ENCODE measurements around the gene CD99.
"Not testable (repeated sequence)": the region's sequence is repeated elsewhere in the genome, so short reads cannot be mapped to it uniquely, and the experiment has no call there.

Gene CD99

DNA sequence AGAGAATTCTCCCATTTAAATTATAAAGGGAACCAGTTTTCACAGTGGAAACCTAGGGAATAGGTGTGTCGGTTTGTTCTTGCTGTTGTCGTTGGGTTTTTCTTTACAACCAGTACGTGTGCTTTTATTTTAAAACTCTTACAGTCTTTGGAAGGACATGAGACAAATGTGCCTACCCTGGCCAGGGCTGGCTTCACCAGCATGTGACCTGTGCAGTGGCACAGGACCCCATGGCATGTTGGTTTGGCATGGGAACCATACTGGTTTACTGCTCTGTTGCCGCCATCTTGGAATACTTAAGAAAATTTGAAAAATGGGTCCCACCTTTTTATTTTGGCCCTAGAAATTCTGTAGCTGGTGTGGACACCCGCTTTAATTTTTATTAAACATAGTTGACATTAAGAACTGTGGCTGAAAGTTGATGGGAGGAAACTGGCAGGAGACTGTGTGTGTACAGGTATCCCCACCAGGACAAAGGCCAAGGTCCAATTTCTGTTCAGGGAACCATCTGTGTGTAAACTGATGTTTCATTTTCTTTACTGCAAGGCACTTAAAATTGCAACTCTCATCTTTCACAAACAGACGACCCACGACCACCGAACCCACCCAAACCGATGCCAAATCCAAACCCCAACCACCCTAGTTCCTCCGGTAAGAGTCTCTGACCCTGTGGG lies 28.8 kb downstream of the CD99 start:
- no peak for DNase-seq (ENCODE audit: low read depth in 1 of 2, low spot score in 1 of 2)

DNA sequence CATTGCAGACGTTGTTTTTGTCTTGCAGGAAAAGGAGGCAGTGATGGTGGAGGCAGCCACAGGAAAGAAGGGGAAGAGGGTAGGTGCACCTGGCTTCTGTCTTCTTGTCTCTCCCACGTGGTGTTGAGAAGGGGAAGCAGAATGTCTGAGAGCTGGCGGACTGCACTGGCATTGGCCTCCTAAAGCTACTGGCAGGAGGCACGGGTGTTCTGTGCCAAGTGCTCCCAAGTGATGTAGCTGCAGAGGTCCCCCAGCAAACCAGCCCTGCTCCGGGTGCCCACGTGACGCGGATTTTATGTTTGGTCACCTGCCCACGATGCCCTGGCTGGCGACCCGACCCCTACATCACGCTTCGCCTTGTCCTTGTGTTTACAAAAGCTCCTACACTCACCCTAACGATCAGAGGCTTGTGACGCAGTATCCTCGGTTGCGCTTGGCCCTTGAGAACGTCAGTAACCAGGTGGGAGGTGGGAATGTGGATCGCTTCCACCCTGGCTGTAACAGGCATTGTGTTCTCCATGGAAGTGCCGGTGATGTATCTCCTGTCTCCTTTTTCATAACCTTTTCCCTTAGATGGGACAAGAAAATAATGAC lies 32.3 kb downstream of the CD99 start:
- DNase-seq (ENCODE audit: low read depth in 1 of 2, low spot score in 1 of 2): no peak

DNA sequence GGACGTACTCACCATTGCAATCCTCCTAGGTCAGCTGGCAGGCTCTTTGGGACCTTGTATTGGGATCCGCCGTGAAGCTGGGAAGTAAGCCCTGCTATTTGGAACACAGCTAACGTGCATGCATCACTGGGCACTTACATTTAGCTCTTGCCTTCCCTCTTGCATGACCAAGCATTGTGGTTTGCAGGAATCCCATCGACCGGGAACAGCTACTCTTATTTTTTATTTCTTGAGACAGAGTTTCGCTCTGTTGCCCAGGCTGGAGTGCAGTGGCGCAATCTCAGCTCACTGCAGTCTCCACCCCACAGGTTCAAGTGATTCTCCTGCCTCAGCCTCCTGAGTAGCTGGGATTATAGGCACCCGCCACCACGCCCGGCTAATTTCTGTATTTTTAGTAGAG lies 36.2 kb downstream of the CD99 start:
- not testable (repeated sequence) for DNase-seq (ENCODE audit: low read depth in 1 of 2, low spot score in 1 of 2)

DNA sequence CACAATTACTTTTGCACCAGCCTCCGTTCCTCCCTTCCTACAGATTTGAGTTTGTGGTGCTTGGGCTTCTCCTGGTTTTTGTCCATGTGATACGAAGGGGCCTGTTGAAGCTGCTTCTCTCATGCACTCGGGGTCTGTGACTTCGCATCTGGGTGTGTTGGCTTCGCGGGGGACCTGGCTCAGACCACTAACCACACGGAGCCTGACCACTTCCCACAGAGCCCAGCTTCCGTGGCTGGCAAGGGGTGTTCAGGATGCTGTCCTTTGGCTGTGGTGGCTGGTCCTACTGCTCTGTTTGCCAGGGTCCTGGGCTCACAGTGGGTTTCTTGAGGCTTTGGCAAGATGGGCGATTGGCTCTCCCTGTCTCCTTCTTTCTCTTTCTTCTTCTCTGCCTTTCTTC lies 41.0 kb downstream of the CD99 start:
- no peak for DNase-seq (ENCODE audit: low read depth in 1 of 2, low spot score in 1 of 2)

DNA sequence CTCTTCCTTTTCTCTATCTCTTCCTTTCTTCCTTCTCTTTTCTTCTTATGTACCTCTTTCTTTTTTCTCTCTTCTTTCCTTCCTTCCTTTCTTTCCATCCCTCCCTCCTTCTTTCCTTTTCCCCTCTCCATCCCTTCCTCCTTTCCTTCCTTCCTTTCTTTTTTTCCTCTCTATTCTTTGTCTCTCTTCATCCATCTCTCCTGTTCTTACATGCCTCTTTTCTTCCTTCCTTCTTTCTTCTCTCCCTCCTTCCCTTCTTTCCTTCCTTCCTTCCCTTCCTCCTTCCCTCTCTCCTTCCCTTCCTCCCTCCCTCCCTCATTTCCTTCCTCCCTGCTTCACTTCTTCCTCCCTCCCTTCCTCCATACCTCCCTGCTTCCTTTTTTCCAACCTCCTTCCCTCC lies 41.6 kb downstream of the CD99 start:
- no peak for DNase-seq (ENCODE audit: low read depth in 1 of 2, low spot score in 1 of 2)

DNA sequence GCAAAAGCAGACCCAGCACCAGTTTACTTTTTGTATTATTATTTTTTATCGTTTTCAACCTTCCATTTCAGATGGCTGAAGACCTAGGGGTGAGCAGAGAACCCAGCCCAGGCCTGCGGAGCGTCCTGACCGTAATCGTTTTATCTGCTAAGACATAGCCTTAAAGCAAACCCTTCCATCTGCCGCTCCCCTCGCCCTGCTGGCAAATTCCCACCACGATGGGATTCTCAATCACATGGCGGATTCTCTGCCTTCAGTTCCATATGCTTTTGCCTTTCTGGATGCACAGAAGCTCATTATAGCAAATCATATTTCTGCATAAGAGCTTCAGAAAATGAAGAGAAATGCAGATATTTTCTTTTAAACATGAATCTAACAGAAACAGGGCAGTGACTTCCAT lies 42.2 kb downstream of the CD99 start:
- DNase-seq (ENCODE audit: low read depth in 1 of 2, low spot score in 1 of 2): no peak

DNA sequence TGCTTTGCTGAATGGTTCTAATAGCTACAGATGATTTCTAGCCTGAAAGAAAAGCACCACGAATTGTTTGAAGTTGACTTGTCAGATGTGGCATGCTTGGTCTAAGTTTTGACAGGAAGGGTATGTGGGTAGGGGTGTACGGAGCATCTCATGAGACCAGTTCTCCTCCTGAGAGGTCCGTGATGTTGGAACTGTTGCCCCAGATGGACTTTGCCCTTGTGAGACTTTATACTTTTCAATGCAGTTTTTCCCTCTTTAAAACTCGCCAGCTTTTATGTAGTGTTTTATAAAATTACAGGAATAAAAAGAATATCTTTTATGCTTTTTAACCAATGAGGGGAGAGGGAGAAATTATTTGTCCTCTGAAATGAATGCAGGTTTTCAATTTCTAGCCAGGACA lies 44.2 kb downstream of the CD99 start:
- no peak for DNase-seq (ENCODE audit: low read depth in 1 of 2, low spot score in 1 of 2)

DNA sequence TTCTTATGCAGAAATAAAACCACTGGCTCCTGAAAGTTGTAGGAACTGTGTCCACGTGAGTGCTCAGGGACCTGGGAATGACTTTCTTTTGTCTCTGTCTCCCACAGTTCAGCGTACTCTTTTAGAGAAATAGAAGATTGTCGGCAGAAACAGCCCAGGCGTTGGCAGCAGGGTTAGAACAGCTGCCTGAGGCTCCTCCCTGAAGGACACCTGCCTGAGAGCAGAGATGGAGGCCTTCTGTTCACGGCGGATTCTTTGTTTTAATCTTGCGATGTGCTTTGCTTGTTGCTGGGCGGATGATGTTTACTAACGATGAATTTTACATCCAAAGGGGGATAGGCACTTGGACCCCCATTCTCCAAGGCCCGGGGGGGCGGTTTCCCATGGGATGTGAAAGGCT lies 49.6 kb downstream of the CD99 start:
- no peak for DNase-seq (ENCODE audit: low read depth in 1 of 2, low spot score in 1 of 2)

DNA sequence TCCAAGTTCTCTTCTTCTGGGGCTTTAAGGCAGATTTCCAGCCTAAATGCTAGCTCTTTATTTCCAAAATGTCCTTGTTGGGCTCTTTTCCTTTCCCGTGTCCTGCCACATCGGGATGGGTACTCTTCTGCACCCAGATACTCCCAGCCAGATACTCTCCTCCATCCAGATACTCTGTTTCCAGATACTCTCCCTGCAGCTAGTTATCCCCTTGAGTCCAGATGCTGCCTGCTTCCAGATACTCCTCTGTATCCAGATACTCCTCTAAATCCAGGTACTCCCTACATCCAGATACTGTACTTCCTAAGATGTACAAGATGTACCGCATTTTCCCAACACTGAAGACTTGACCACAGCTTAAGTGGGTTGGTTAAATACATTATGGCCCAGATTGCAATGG lies 50.3 kb downstream of the CD99 start:
- no peak for DNase-seq (ENCODE audit: low read depth in 1 of 2, low spot score in 1 of 2)

DNA sequence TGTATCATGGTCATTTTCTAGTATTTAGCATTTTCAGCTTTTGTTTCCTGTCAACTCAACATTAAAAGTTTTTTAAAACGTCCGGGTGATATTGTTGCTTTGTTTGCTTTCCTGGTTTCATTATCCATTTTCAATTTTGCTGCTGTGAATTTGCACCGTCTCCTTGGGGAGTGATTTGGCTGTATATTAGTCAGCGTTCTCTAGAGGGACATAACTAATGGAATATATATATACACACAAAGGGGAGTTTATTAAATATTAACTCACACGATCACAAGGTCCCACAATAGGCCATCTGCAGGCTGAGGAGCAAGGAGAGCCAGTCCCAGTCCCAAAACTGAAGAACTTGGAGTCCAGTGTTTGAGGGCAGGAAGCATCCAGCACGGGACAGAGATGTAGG lies 55.2 kb downstream of the CD99 start:
- DNase-seq (ENCODE audit: low read depth in 1 of 2, low spot score in 1 of 2): not testable (repeated sequence)

DNA sequence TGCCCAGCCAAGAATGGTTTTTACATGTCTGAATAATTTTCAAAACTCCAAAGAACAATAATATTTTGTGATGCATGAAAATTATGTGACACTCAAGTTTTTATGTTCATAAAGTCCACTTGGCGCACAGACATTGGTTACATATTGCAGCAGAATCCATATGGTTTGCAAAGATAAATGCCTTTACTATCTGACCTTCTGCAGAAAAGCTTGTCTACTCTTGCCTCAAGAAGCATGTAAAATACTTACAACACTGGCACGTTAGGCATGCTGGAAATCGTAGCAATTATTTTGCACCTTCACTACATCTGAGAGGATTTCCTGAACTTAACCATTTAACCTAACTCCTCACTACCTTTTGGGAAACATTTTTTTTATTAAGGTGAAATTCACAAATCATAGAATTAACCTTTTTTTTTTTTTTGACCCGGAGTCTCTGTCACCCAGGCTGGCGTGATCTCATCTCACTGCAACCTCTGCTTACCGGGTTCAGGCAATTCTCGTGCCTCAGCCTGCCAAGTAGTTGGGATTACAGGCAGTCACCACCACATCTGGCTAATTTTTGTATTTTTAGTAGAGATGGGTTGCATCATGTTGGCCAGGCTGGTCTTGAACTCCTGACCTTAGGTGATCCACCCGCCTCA lies 57.2 kb downstream of the CD99 start:
- DNase-seq (ENCODE audit: low read depth in 1 of 2, low spot score in 1 of 2): no peak

DNA sequence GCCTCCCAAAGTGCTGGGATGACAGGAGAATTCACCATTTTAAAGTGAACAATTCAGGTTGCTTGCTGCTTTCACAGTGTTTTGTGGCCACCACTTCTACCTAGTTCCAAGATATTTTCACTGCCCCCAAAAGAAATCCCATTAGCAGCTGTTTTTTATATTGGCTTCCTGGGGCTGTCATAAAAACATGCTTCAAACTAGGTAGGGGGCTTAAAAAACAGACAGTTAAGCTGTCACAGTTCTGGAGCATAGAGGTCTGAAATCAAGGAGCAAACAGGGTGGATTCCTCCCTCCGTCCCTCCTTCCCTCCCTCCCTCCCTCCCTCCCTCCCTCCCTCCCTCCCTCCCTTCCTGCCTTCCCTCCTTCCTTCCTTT lies 57.7 kb downstream of the CD99 start:
- DNase-seq (ENCODE audit: low read depth in 1 of 2, low spot score in 1 of 2): no peak

DNA sequence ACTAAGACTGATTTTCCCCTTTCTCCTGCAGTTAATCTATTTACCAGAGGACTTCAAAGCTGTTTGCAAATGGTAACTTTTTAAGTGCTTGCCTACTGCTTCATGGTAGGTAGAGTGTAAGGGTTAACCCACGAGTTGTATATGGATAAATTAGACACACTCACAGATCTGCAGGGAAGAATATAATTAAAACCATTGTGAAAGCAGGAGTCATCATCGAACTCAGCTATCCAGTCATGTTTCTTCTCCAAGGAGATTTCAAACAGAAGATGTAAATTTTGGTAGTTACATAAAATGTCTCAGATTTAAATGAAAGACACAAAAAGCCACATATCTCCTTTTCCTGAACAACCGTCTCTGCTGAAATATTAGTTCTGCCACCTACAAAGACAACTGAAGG lies 60.2 kb downstream of the CD99 start:
- DNase-seq (ENCODE audit: low read depth in 1 of 2, low spot score in 1 of 2): no peak

DNA sequence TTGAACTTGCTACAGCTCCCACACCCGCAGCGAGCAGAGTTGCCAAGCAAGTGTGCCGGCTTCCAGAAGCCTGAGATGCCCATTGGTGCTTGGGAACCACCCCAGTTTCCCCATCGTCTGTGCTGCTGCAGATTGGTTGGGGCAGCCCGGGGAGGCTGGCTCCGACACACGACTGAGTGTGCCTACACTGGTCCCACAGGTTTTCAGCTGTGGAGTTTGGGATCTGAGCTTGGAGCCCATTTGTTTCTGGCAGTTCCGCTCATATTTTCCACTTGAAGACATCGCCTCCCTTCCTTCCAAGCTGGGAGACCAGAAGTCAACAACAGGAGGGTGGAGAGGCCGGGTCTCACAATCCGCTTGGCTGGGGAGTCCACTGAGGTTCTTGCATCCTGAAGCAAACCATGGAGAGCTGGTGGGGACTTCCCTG lies 60.8 kb downstream of the CD99 start, which contains the start of gene XG:
Gene XG (plus strand): TSS at position 167 of the 427 bp plus-strand sequence. CDS start 235 bp downstream, at position 402.
- DNase-seq (ENCODE audit: low read depth in 1 of 2, low spot score in 1 of 2): not testable (repeated sequence)

DNA sequence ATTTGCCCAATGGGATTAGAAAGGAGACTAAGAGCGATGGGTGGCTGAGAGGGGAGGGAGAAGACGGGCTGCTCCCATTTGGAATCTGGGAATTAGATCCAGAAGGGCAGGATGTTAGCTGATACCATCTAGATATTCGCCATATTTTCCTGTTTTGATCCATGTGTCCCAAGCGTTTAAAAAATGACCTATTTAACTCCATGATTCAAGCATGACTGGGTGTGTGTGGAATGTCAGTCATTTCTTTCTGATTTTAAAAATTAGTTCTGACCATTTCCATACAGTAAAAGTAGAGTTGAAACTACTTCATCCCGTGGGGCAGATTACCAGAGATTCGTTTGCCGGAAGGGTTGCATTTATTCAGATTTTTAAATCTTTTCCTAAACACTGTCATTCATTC lies 61.3 kb downstream of the CD99 start:
- not testable (repeated sequence) for DNase-seq (ENCODE audit: low read depth in 1 of 2, low spot score in 1 of 2)

DNA sequence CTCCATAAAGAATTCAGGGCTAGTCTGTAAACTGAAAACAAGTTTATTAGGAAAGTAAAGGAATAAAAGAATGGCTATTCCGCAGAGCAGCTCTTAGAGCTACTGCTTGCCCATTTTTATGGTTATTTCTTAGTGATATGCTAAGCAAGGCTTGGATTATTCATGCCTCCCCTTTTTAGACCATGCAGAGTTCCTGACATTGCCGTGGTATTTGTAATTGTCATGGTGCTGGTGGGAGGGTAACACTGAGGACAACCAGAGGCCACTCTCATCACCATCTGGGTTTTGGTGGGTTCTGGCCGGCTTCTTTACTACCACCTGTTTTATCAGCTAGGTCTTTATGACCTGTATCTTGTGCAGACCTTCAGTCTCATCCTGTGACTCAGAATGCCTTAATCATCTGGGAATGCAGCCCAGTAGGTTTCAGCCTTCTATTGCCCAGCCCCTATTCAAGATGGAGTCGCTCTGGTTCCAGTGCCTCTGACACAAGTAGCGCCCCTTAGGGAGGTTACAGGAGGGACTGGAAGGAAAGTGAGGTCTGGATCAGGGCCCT lies 64.1 kb downstream of the CD99 start:
- not testable (repeated sequence) for DNase-seq (ENCODE audit: low read depth in 1 of 2, low spot score in 1 of 2)

DNA sequence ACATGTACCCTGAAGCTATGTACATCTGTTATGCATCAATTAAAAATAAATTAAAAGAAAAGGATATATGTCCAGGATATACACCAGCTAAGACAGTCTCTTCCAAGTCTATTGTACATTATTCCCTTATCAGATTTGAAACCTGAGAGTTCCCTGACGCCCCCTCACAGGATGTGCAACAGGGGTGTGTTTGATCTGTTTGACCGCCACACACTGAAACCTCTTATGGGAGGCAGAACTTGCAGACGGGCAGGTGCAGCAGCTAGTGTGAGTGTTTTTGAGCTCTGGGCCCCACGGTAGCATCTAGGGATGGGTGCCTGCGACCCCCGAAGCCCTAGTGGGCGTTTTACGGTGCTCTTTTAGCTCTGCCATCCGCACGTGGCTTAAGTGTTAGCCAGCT lies 65.5 kb downstream of the CD99 start:
- no peak for DNase-seq (ENCODE audit: low read depth in 1 of 2, low spot score in 1 of 2)

DNA sequence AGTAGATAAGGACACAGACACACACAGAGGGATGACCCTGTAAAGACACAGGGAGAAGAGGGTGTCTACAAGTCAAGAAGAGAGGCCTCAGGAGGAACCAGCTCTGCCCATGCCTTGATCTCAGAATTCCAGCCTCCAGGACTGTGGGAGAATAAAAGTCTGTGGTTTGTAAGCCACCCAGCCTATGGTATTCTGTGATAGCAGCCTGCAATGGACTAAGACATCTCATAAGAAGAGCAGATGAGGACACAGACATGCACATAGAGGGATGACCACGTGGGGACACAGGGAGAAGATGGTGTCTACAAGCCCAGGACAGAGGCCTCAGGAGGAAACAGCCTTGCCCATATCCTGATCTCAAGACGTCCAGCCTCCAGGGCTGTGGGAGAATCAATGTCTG lies 70.2 kb downstream of the CD99 start:
- no peak for DNase-seq (ENCODE audit: low read depth in 1 of 2, low spot score in 1 of 2)

DNA sequence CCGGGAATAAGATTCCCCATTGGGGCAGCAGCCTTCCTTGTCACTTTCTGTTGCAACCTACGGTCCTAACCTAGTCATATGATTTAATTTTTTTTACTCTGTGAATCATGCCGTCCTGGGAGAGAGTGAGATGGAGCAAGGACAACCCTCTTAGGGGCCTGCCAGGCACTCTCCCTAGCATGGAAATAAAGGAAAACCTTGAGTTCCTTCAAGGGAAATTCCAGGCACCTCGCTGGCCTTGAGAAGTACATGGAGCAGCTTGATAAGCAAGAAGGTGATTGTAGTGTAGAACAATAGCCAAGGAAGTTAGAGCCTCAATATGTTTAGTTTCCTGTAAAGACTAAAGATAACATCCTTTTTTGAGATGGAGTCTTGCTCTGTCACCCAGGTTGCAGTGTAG lies 71.6 kb downstream of the CD99 start:
- DNase-seq (ENCODE audit: low read depth in 1 of 2, low spot score in 1 of 2): not testable (repeated sequence)

DNA sequence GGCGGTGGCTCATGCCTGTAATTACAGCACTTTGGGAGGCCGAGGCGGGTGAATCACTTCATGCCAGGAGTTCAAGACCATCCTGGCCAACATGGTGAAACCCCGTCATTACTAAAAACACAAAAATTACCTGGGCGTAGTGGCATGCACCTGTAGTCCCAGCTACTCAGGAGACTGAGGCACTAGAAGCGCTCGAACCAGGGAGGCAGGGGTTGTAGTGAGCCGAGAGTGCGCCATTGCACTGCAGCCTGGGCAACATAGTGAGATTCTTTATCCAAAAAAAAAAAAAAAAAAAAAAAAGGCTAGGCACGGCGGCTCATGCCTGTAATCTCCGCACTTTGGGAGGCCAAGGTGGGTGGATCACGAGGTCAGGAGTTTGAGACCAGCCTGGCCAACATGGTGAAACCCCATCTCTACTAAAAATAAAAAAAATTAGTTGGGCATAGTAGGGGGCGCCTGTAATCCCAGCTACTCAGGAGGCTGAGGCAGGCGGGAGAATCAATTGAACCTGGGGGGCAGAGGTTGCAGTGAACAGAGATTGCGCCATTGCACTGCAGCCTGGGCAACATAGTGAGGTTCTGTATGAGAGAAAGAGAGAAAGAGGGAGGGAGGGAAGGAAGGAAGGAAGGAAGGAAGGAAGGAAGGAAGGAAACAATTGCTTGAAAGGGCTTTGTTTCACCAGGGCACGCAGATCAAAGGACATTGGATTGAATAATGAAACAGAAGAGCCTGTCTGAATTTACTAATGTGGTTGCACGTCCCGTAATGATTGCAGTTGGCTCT lies 73.9 kb downstream of the CD99 start:
- DNase-seq (ENCODE audit: low read depth in 1 of 2, low spot score in 1 of 2): not testable (repeated sequence)

DNA sequence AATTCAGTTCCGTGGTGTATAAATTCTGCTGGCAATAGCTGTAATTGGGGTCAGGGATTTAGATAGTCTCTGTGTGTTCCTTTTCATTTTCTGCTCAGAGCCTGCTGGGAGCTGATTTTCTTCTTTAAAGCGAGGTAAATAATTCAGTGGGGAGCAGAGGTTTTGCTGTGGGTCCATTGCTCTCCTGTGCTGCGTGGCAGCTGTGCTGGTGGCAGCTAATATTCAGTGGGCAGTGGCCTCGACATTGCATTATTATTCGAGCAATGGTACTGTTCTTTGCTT lies 74.4 kb downstream of the CD99 start:
- DNase-seq (ENCODE audit: low read depth in 1 of 2, low spot score in 1 of 2): no peak

DNA sequence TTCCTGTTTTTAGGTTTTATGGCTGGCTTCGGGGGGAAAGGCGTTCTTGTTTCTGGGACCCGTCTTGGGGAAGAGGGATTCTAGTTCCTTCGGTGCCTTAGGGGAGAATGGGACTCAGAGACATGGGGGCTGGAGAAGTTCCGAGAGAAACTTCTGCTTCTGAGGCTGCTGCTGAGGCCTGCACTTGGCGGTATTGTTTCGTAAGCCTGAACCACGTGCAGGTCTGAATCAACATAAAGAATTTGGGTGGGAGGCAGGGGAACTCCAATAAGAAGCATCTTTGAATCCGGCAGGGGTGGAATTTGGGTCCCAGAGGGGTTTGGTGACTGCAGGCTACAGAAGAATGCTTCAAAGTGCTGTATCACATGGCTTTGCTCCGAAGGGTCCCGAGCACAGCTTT lies 75.8 kb downstream of the CD99 start:
- DNase-seq (ENCODE audit: low read depth in 1 of 2, low spot score in 1 of 2): no peak
